Lung (tissue), 12 donors: ENCODE measurements around the gene CZIB. TPM values are rescaled to one million over a fixed set of nuclear protein-coding genes. Genes with fewer than 3 reads are reported as not detected.
"Not testable (repeated sequence)": the region's sequence is repeated elsewhere in the genome, so short reads cannot be mapped to it uniquely, and the experiment has no call there.

Experiments used
- ATAC-seq: fragments of 200-7000 bp; cut with Tn5 transposase; one replicate; pipeline ENCODE4 v1.9.1; 2020; ENCODE audit warnings: moderate number of reproducible peaks; ENCODE audit not compliant: insufficient read depth, low FRiP score
- DNase-seq, 3 donors: peaks; one replicate each; pipeline ENCODE4 v3.0.0-alpha.2; 2013 to 2017
- H3K27ac ChIP-seq, 2 donors: one replicate each; pipeline ENCODE4 v1.5.1; 2013; ENCODE audit warnings: mild to moderate bottlenecking in 2 of 2, moderate library complexity in 2 of 2, control low read depth in 1 of 2, inconsistent platforms in 1 of 2, low read depth in 1 of 2, low read length in 1 of 2
- H3K27me3 ChIP-seq, 3 donors: one replicate each; pipeline ENCODE4 v1.5.1; 2013; ENCODE audit warnings: low read length in 2 of 3; ENCODE audit not compliant: control insufficient read depth in 3 of 3, insufficient read depth in 3 of 3
- H3K36me3 ChIP-seq, 4 donors: one replicate each; pipeline ENCODE4 v1.5.1; 2013; ENCODE audit warnings: low read length in 4 of 4, mild to moderate bottlenecking in 1 of 4, moderate library complexity in 1 of 4; ENCODE audit not compliant: control insufficient read depth in 4 of 4, insufficient read depth in 4 of 4
- H3K4me1 ChIP-seq, 5 donors: one replicate each; pipeline ENCODE4 v1.5.1; 2013; ENCODE audit warnings: low read length in 5 of 5, mild to moderate bottlenecking in 2 of 5, moderate library complexity in 1 of 5; ENCODE audit not compliant: control insufficient read depth in 5 of 5, insufficient read depth in 5 of 5
- H3K4me3 ChIP-seq: one replicate; pipeline ENCODE4 v1.5.1; 2013; ENCODE audit warnings: mild to moderate bottlenecking, control low read depth, moderate library complexity
- H3K9ac ChIP-seq, 2 donors: one replicate each; pipeline ENCODE4 v1.5.1; 2013; ENCODE audit warnings: low read length in 2 of 2, control low read depth in 1 of 2; ENCODE audit not compliant: insufficient read depth in 1 of 2
- H3K9me3 ChIP-seq, 4 donors: one replicate each; pipeline ENCODE4 v1.5.1; 2013; ENCODE audit warnings: low read length in 3 of 4, mild to moderate bottlenecking in 1 of 4, moderate library complexity in 1 of 4; ENCODE audit not compliant: control insufficient read depth in 4 of 4, insufficient read depth in 3 of 4
- whole genome bisulfite sequencing, 2 donors: extraction: QIAGEN DNeasy Blood & Tissue Kit; methylation state at CpG; one replicate each; pipeline ENCODE4 v1.1.7; 2013; 5-methylcytosine and 5-hydroxymethylcytosine counted together
- polyA plus RNA-seq, 2 donors: library from polyadenylated mRNA; stranded (reverse); fragments of 200-250 nt; gene quantifications; one replicate each; pipeline ENCODE4 v1.2.1, GENCODE V29; 2013
- total RNA-seq, 2 donors: library from RNA; depleted of rRNA in 1 of 2; stranded (reverse); fragments of >200 nt in 1 of 2; gene quantifications; one replicate each; pipeline ENCODE4 v1.2.1, GENCODE V29; 2014 to 2021
- TF ChIP-seq, protein P1 (sequence below): IDR thresholded peaks from 2 replicates; pipeline ENCODE4 v1.5.1; 2012; ENCODE audit warnings: mild to moderate bottlenecking; ENCODE audit errors: control extremely low read depth, extremely low read depth
- donor health status: control.
- donor health status: control.
- donor health status: Bipolar disorder and iron deficiency.
- donor health status: healthy.
- donor health status: DM: yes; HTN: yes; CAD: no.

CZIB gene
- total and polyA plus RNA-seq, 4 donors: 39.1 to 86.5 (median 52.9) TPM

DNA sequence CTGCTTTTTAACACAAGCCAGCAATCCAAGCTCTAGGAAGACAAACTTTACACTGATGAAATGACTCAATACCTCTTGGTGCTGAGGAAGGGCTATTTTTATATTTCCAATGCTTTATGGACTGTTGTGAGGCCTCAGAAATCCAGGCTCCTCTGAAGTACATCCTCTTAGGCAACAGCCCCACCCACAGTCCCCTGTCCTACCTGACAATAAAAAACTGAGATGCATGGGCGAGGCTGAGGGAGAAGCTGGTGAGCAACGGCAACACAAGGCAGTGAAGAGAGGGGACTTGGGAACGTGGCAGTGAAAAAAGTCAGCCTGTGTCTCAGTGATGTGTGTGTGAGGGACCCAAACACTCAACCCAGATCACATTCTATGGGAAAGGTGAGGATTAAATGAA lies 33.9 kb downstream of the CZIB start:
- 78 to 83% methylated on average over 3 of the region's 3 CpGs for WGBS, 2 donors
- Histone ChIP-seq H3K27ac (no peak overlapping the region), H3K4me3 (no peak overlapping the region), H3K9ac (no peak overlapping the region), H3K4me1 (peaks cover 0 to 34% (median 4%) of the 10 kb centered on the region in 5 donors), H3K9me3 (peaks cover 0 to 1% (median 0%) of the 10 kb centered on the region in 4 donors), H3K27me3 (no peaks in the 10 kb centered on the region), H3K36me3 (no peaks in the 10 kb centered on the region)
- DNase-seq (no peak), ATAC-seq (no peak)
- TF ChIP-seq, protein P1, sequence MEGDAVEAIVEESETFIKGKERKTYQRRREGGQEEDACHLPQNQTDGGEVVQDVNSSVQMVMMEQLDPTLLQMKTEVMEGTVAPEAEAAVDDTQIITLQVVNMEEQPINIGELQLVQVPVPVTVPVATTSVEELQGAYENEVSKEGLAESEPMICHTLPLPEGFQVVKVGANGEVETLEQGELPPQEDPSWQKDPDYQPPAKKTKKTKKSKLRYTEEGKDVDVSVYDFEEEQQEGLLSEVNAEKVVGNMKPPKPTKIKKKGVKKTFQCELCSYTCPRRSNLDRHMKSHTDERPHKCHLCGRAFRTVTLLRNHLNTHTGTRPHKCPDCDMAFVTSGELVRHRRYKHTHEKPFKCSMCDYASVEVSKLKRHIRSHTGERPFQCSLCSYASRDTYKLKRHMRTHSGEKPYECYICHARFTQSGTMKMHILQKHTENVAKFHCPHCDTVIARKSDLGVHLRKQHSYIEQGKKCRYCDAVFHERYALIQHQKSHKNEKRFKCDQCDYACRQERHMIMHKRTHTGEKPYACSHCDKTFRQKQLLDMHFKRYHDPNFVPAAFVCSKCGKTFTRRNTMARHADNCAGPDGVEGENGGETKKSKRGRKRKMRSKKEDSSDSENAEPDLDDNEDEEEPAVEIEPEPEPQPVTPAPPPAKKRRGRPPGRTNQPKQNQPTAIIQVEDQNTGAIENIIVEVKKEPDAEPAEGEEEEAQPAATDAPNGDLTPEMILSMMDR: no peak

- H3K27ac ChIP-seq, H3K27me3 ChIP-seq, DNase-seq, H3K9me3 ChIP-seq, H3K4me3 ChIP-seq, H3K36me3 ChIP-seq, ATAC-seq, H3K9ac ChIP-seq: not testable (repeated sequence)
- peaks cover 0 to 34% (median 4%) of the 10 kb centered on the region in 5 donors for H3K4me1 ChIP-seq
- 89 to 92% methylated on average over 2 of the region's 2 CpGs for WGBS, 2 donors
Observed at GRCh38 chr1:53185955-53186297, 34.5 kb downstream of the CZIB start.

- Histone ChIP-seq H3K27me3 (no peaks in the 10 kb centered on the region), H3K4me1 (peaks cover 0 to 34% (median 4%) of the 10 kb centered on the region in 5 donors), H3K4me3 (no peak overlapping the region), H3K9ac (no peak overlapping the region), H3K27ac (peak overlapping the region in 1 of 2 donors; percentile 9), H3K36me3 (no peaks in the 10 kb centered on the region), H3K9me3 (no peaks in the 10 kb centered on the region)
- DNase-seq (peak; percentile 83 to 96 (median 94)), ATAC-seq (no peak)
- 68 to 78% methylated on average over 6 of the region's 6 CpGs for WGBS, 2 donors
- TF ChIP-seq, protein P1: no peak
Observed at GRCh38 chr1:53183095-53183990, 37.1 kb downstream of the CZIB start.

- Histone ChIP-seq H3K36me3 (no peaks in the 10 kb centered on the region), H3K27ac (peak overlapping the region in 1 of 2 donors; percentile 9), H3K4me3 (no peak overlapping the region), H3K4me1 (peaks cover 0 to 35% (median 4%) of the 10 kb centered on the region in 5 donors), H3K27me3 (no peaks in the 10 kb centered on the region), H3K9me3 (no peaks in the 10 kb centered on the region), H3K9ac (no peak overlapping the region)
- TF ChIP-seq, protein P1: no peak
- ATAC-seq (no peak), DNase-seq (no peak)
- 72 to 76% methylated on average over 3 of the region's 3 CpGs for WGBS, 2 donors
Observed at GRCh38 chr1:53182716-53183094, 37.7 kb downstream of the CZIB start.
